CD4-positive, alpha-beta T cell treated with Interleukin-21 for 1 hour (primary cell): ENCODE data around the gene RAPGEF3.

ENCODE experiments used
- DNase-seq: peaks from one replicate; pipeline ENCODE4 v3.0.0-alpha.2; 2020

Gene RAPGEF3

GRCh38 chr12:47755655-47756562 is 2.8 kb downstream of the RAPGEF3 start:
- DNase-seq, result peak; percentile 29

- no peak for DNase-seq
Observed at GRCh38 chr12:47754881-47755280, 3.8 kb downstream of the RAPGEF3 start.

GRCh38 chr12:47754126-47754525 is 4.6 kb downstream of the RAPGEF3 start:
- no peak for DNase-seq

- DNase-seq, result no peak
Observed at GRCh38 chr12:47753021-47754001, 5.4 kb downstream of the RAPGEF3 start.

GRCh38 chr12:47752552-47752951 is 6.1 kb downstream of the RAPGEF3 start:
- no peak for DNase-seq

GRCh38 chr12:47752121-47752520 is 6.6 kb downstream of the RAPGEF3 start:
- DNase-seq, result no peak

- no peak for DNase-seq
Observed at GRCh38 chr12:47751561-47751960, 7.1 kb downstream of the RAPGEF3 start.

GRCh38 chr12:47750916-47751470 is 7.7 kb downstream of the RAPGEF3 start:
- no peak for DNase-seq

- DNase-seq, result no peak
Observed at GRCh38 chr12:47750229-47750798, 8.4 kb downstream of the RAPGEF3 start.

GRCh38 chr12:47748899-47749298 is 9.8 kb downstream of the RAPGEF3 start:
- no peak for DNase-seq

GRCh38 chr12:47748507-47748828 is 10.2 kb downstream of the RAPGEF3 start:
- no peak for DNase-seq

- no peak for DNase-seq
Observed at GRCh38 chr12:47747596-47748506, 10.8 kb downstream of the RAPGEF3 start.

- no peak for DNase-seq
Observed at GRCh38 chr12:47747126-47747525, 11.6 kb downstream of the RAPGEF3 start.

- DNase-seq, result no peak
Observed at GRCh38 chr12:47746523-47746922, 12.2 kb downstream of the RAPGEF3 start.

GRCh38 chr12:47746073-47746472 is 12.6 kb downstream of the RAPGEF3 start:
- DNase-seq, result no peak

- DNase-seq, result no peak
Observed at GRCh38 chr12:47745485-47746041, 13.1 kb downstream of the RAPGEF3 start.

GRCh38 chr12:47744778-47745436 is 13.8 kb downstream of the RAPGEF3 start:
- no peak for DNase-seq

- DNase-seq, result peak; percentile 72
Observed at GRCh38 chr12:47744005-47744651, 14.6 kb downstream of the RAPGEF3 start.

GRCh38 chr12:47743311-47743860 is 15.3 kb downstream of the RAPGEF3 start:
- DNase-seq, result no peak

- peak; percentile 76 for DNase-seq
Observed at GRCh38 chr12:47742253-47742825, 16.3 kb downstream of the RAPGEF3 start.
